Astrocyte (in vitro differentiated cells and primary cell): ENCODE measurements around the gene PASK. TPM values are rescaled to one million over a fixed set of nuclear protein-coding genes. Genes with fewer than 3 reads are reported as not detected.

ENCODE experiments used
- DNase-seq: peaks from one replicate; pipeline ENCODE4 v3.0.0-alpha.2; 2010; ENCODE audit warnings: low read depth
- FAIRE-seq: peaks from 2 replicates; lab custom pipeline; 2011; peaks lifted over from hg19 to GRCh38; lab: Jason Lieb, UNC
- H2AFZ ChIP-seq: 2 replicates; pipeline ENCODE4 v1.6.0; 2012; ENCODE audit warnings: low read depth, low read length, inconsistent platforms
- H3K27ac ChIP-seq: 2 replicates; pipeline ENCODE4 v1.5.1; 2011; ENCODE audit warnings: low read depth, low read length, inconsistent platforms
- H3K27me3 ChIP-seq: 2 replicates; pipeline ENCODE4 v1.6.0; 2011; ENCODE audit warnings: low read length, inconsistent platforms; ENCODE audit not compliant: insufficient read depth
- H3K36me3 ChIP-seq: 2 replicates; pipeline ENCODE4 v1.5.1; 2011; ENCODE audit warnings: low read length, inconsistent platforms; ENCODE audit not compliant: insufficient read depth
- H3K4me1 ChIP-seq: 2 replicates; pipeline ENCODE4 v1.5.1; 2011; ENCODE audit warnings: low read length, inconsistent platforms; ENCODE audit not compliant: insufficient read depth
- H3K4me2 ChIP-seq: 2 replicates; pipeline ENCODE4 v1.6.0; 2012; ENCODE audit warnings: low read length, inconsistent platforms
- H3K4me3 ChIP-seq: 2 replicates; pipeline ENCODE4 v1.5.1; 2011; ENCODE audit warnings: low read depth, mild to moderate bottlenecking, low read length, inconsistent platforms; ENCODE audit not compliant: insufficient read depth
- H3K79me2 ChIP-seq: 2 replicates; pipeline ENCODE4 v1.6.0; 2012; ENCODE audit warnings: mild to moderate bottlenecking, low read length, inconsistent platforms; ENCODE audit not compliant: insufficient read depth
- H3K9ac ChIP-seq: 2 replicates; pipeline ENCODE4 v1.6.0; 2012; ENCODE audit warnings: mild to moderate bottlenecking, low read length, inconsistent platforms
- H3K9me3 ChIP-seq: 2 replicates; pipeline ENCODE4 v1.5.1; 2012; ENCODE audit warnings: low read depth, mild to moderate bottlenecking, low read length, inconsistent platforms; ENCODE audit not compliant: insufficient read depth
- H4K20me1 ChIP-seq: 2 replicates; pipeline ENCODE4 v1.6.0; 2012; ENCODE audit warnings: low read length, inconsistent platforms; ENCODE audit not compliant: insufficient read depth
- H3K27ac Mint-ChIP-seq: one replicate; pipeline ENCODE4 v1.8.0; 2021; ENCODE audit warnings: mild to moderate bottlenecking, mixed read lengths; ENCODE audit not compliant: unreplicated experiment
- H3K27me3 Mint-ChIP-seq: one replicate; pipeline ENCODE4 v1.8.0; 2021; ENCODE audit warnings: low read depth, mixed read lengths; ENCODE audit not compliant: unreplicated experiment
- H3K36me3 Mint-ChIP-seq: one replicate; pipeline ENCODE4 v1.8.0; 2021; ENCODE audit warnings: low read depth, mixed read lengths; ENCODE audit not compliant: unreplicated experiment
- H3K4me1 Mint-ChIP-seq: one replicate; pipeline ENCODE4 v1.8.0; 2021; ENCODE audit warnings: low read depth, mixed read lengths; ENCODE audit not compliant: unreplicated experiment
- H3K4me3 Mint-ChIP-seq: one replicate; pipeline ENCODE4 v1.8.0; 2021; ENCODE audit warnings: mild to moderate bottlenecking, moderate library complexity, mixed read lengths; ENCODE audit not compliant: unreplicated experiment
- H3K9me3 Mint-ChIP-seq: one replicate; pipeline ENCODE4 v1.8.0; 2021; ENCODE audit warnings: mild to moderate bottlenecking, mixed read lengths; ENCODE audit not compliant: unreplicated experiment
- CTCF ChIP-seq: IDR thresholded peaks from 2 replicates; pipeline ENCODE4 v1.5.1; 2011; ENCODE audit warnings: low read depth, mild to moderate bottlenecking, inconsistent platforms, low read length, moderate library complexity; ENCODE audit not compliant: insufficient read depth
- EZH2 ChIP-seq: IDR thresholded peaks from 2 replicates; pipeline ENCODE4 v1.6.1; 2012; ENCODE audit warnings: mild to moderate bottlenecking, low read length, inconsistent platforms; ENCODE audit not compliant: insufficient read depth
- total RNA-seq: library from RNA; stranded (reverse); gene quantifications from 2 replicates; pipeline ENCODE4 v1.2.1, GENCODE V29; 2021

The PASK gene
- total RNA-seq, 1 donor from 2014 or later: 8.0 TPM

- H3K79me2 ChIP-seq: peaks cover 46% of the 10 kb centered on the region
- Mint-ChIP-seq H3K27ac (no peak overlapping the region), H3K36me3 (peaks cover 2% of the 10 kb centered on the region), H3K9me3 (peaks cover 2% of the 10 kb centered on the region), H3K4me3 (peak overlapping the region; percentile 99), H3K4me1 (peaks cover 3% of the 10 kb centered on the region), H3K27me3 (peaks cover 3% of the 10 kb centered on the region)
- H2AFZ ChIP-seq: peak overlapping the region; percentile 97
- no peak for DNase-seq
- peaks cover 11% of the 10 kb centered on the region for H3K4me1 ChIP-seq
- peaks cover 15% of the 10 kb centered on the region for H4K20me1 ChIP-seq
- TF ChIP-seq CTCF (no peak), EZH2 (no peak)
- H3K27ac ChIP-seq: peak overlapping the region; percentile 83
- peak overlapping the region; percentile 93 for H3K4me3 ChIP-seq
- no peaks in the 10 kb centered on the region for H3K9me3 ChIP-seq
- FAIRE-seq: no peak
- H3K4me2 ChIP-seq: peak overlapping the region; percentile 91
- no peaks in the 10 kb centered on the region for H3K27me3 ChIP-seq
- peak overlapping the region; percentile 96 for H3K9ac ChIP-seq
- peaks cover 4% of the 10 kb centered on the region for H3K36me3 ChIP-seq
These were observed 46.1 kb downstream of the PASK start for GRCh38 chr2:241103176-241103595.

GRCh38 chr2:241102239-241102803 lies 47.0 kb downstream of the PASK start, which contains the start of gene MTERF4:
TSS of gene MTERF4 (minus strand) at chr2:241102287. CDS start at chr2:241102273, 14 bp downstream.
- Histone ChIP-seq H3K9ac (peak within 1 kb of the TSS; percentile 96), H3K27me3 (no peaks in the 10 kb centered on the region), H2AFZ (peak within 1 kb of the TSS; percentile 97), H3K9me3 (no peaks in the 10 kb centered on the region), H4K20me1 (peaks cover 18% of the 10 kb centered on the region), H3K4me2 (peak within 1 kb of the TSS; percentile 91), H3K36me3 (peaks cover 4% of the 10 kb centered on the region), H3K4me1 (peaks cover 11% of the 10 kb centered on the region), H3K4me3 (peak within 1 kb of the TSS; percentile 93), H3K79me2 (peaks cover 54% of the 10 kb centered on the region), H3K27ac (peak within 1 kb of the TSS; percentile 83)
- H3K27ac Mint-ChIP-seq: peak within 1 kb of the TSS; percentile 91
- DNase-seq: peak; percentile 64
- no peak for TF ChIP-seq EZH2
- H3K27me3 Mint-ChIP-seq: peaks cover 3% of the 10 kb centered on the region
- H3K9me3 Mint-ChIP-seq: peaks cover 2% of the 10 kb centered on the region
- H3K4me1 Mint-ChIP-seq: peaks cover 3% of the 10 kb centered on the region
- peak within 1 kb of the TSS; percentile 99 for H3K4me3 Mint-ChIP-seq
- no peak for FAIRE-seq
- peaks cover 2% of the 10 kb centered on the region for H3K36me3 Mint-ChIP-seq

GRCh38 chr2:241099246-241099645 lies 50.0 kb downstream of the PASK start:
- Histone ChIP-seq H3K27ac (no peak overlapping the region), H4K20me1 (peaks cover 36% of the 10 kb centered on the region), H3K79me2 (peaks cover 55% of the 10 kb centered on the region), H3K36me3 (peaks cover 11% of the 10 kb centered on the region), H3K9me3 (no peaks in the 10 kb centered on the region), H3K4me2 (no peak overlapping the region), H3K27me3 (no peaks in the 10 kb centered on the region), H3K4me1 (peaks cover 11% of the 10 kb centered on the region), H2AFZ (no peak overlapping the region), H3K4me3 (no peak overlapping the region), H3K9ac (no peak overlapping the region)
- no peak overlapping the region for H3K27ac Mint-ChIP-seq
- TF ChIP-seq CTCF: no peak
- no peak for TF ChIP-seq EZH2
- peaks cover 11% of the 10 kb centered on the region for H3K36me3 Mint-ChIP-seq
- FAIRE-seq (no peak), DNase-seq (no peak)
- no peak overlapping the region for H3K4me3 Mint-ChIP-seq
- peaks cover 2% of the 10 kb centered on the region for H3K9me3 Mint-ChIP-seq
- peaks cover 3% of the 10 kb centered on the region for H3K4me1 Mint-ChIP-seq
- H3K27me3 Mint-ChIP-seq: no peaks in the 10 kb centered on the region
